HFFc6 (cell line): ENCODE data around the gene ARL5C. TPM values are rescaled to one million over a fixed set of nuclear protein-coding genes. Genes with fewer than 3 reads are reported as not detected.

Experiments used
- DNase-seq: peaks from one replicate; pipeline ENCODE4 v3.0.0-alpha.2; 2018
- H3K27ac Mint-ChIP-seq: 2 replicates; pipeline ENCODE4 v1.8.0; 2020; ENCODE audit warnings: mild to moderate bottlenecking, mixed read lengths
- H3K27me3 Mint-ChIP-seq: 2 replicates; pipeline ENCODE4 v1.8.0; 2021; ENCODE audit warnings: mild to moderate bottlenecking, moderate library complexity, mixed read lengths; ENCODE audit not compliant: insufficient read depth
- H3K36me3 Mint-ChIP-seq: 2 replicates; pipeline ENCODE4 v1.8.0; 2021; ENCODE audit warnings: low read depth, mixed read lengths
- H3K4me1 Mint-ChIP-seq: 2 replicates; pipeline ENCODE4 v1.8.0; 2020; ENCODE audit warnings: low read depth, mixed read lengths
- H3K4me3 Mint-ChIP-seq: 2 replicates; pipeline ENCODE4 v1.8.0; 2020; ENCODE audit warnings: mild to moderate bottlenecking, moderate library complexity, mixed read lengths
- H3K9me3 Mint-ChIP-seq: 2 replicates; pipeline ENCODE4 v1.8.0; 2020; ENCODE audit warnings: mild to moderate bottlenecking, mixed read lengths
- CTCF ChIP-seq: fragments of 200-600 bp; sonication (generic); IDR thresholded peaks from 2 replicates; pipeline ENCODE4 v1.5.0; 2021; ENCODE audit warnings: antibody characterized with exemption, mild to moderate bottlenecking
- long read RNA-seq: library from polyadenylated mRNA; unstranded; transcript quantifications from one replicate; pipeline ENCODE4 v2.0.0, GENCODE V29; 2019
- total RNA-seq, 6 experiments: library from RNA; stranded (reverse); fragmentation: NEBNext Ultra II Directional; extraction: Animal tissue kit (Norgen Biotek cat#: 25700); gene quantifications; 2 replicates in 1 of 6; 3 replicates in 5 of 6; pipeline ENCODE4 v1.2.3, GENCODE V29; 2021

ARL5C gene, protein sequence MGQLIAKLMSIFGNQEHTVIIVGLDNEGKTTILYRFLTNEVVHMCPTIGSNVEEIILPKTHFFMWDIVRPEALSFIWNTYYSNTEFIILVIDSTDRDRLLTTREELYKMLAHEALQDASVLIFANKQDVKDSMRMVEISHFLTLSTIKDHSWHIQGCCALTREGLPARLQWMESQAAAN
- not detected for total RNA-seq
- long read RNA-seq: 0 reads

- peaks cover 26% of the 10 kb centered on the region for H3K27me3 Mint-ChIP-seq
- peaks cover 4% of the 10 kb centered on the region; the same call in 1 of the 2 replicates for H3K36me3 Mint-ChIP-seq
- peak within 1 kb of the TSS; percentile 79 for H3K4me3 Mint-ChIP-seq
- TF ChIP-seq CTCF: no peak
- H3K27ac Mint-ChIP-seq: peak within 1 kb of the TSS; percentile 9; the same call in 1 of the 2 replicates
- DNase-seq: no peak
- H3K4me1 Mint-ChIP-seq: peaks cover 27% of the 10 kb centered on the region
- peaks cover 7% of the 10 kb centered on the region; the same call in 1 of the 2 replicates for H3K9me3 Mint-ChIP-seq
Measured at GRCh38 chr17:39165841-39166349, at the start of gene ARL5C. Gene ARL5C, minus strand, starts transcription at chr17:39166161. Its CDS starts 401 bp downstream, at chr17:39165760.

GRCh38 chr17:39213852-39214251 lies 47.9 kb upstream of the ARL5C start:
- peaks cover 8% of the 10 kb centered on the region for H3K4me1 Mint-ChIP-seq
- H3K36me3 Mint-ChIP-seq: no peaks in the 10 kb centered on the region
- peaks cover 10% of the 10 kb centered on the region for H3K27me3 Mint-ChIP-seq
- H3K27ac Mint-ChIP-seq: no peak overlapping the region
- TF ChIP-seq CTCF: no peak
- no peaks in the 10 kb centered on the region for H3K9me3 Mint-ChIP-seq
- no peak overlapping the region for H3K4me3 Mint-ChIP-seq
- no peak for DNase-seq

DNA sequence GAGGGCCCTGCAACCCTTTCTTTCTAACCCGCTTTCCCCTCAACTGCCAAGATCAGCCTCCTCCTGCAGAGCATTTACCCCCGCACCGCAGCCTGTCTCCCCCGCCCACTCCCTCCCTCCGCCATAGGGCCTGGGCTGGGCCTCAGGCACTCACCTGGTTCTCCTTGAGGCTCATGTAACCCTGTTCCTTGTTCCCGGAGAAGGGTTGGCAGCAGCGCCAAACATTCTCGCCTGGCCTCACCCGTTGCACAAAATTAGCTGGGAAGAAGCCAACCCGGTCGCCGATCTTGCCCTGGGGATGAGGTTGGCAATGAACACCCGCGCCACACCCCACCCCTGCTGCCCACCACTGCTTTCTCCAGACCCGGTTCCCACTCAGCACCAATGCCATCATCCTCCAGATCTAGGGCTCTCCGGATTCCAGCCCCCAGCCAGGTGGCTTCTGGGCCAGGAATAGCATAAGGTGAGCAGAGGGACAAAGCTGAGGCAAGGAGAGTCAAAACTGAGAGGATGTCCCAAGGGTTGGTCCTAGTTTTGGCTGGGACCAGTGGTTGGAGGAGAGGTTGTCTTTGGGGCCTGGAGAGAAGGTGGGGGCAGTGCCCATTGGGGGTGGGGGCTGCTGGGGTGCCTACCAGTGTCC lies 47.0 kb upstream of the ARL5C start:
- no peak overlapping the region for H3K27ac Mint-ChIP-seq
- H3K4me3 Mint-ChIP-seq: no peak overlapping the region
- TF ChIP-seq CTCF: no peak
- H3K9me3 Mint-ChIP-seq: no peaks in the 10 kb centered on the region
- peaks cover 8% of the 10 kb centered on the region for H3K27me3 Mint-ChIP-seq
- H3K36me3 Mint-ChIP-seq: no peaks in the 10 kb centered on the region
- DNase-seq: no peak
- peaks cover 16% of the 10 kb centered on the region for H3K4me1 Mint-ChIP-seq

DNA sequence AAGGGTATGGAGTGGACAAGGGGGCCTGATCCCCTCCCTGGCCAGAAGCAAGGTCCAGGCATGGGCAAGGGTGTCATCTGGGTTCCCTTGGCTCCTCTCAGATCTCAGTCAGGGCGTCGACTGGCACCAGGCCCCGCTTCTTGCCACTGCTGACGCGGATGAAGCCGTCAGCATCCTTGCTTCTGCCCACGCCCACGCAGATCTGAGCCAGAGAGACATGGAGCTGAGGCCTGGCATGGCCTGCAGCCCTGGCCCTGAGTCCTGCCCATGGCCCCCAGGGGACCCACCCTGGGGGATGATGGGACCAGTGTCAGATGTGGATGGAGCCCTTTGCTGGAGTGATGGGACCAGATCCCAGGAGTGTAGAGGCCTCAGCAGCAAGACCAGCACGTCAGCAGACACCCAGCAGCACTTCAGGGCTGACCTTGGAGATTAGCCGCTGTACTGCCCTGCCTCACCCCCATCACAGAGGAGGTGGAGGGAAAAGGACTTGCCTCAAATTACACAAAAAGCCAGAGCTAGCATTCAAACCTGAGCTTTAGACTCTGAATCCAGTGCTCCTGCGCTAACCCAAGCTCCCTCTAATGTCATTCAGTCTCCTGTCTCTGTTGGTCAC lies 46.3 kb upstream of the ARL5C start:
- Mint-ChIP-seq H3K9me3 (no peaks in the 10 kb centered on the region), H3K4me3 (no peak overlapping the region), H3K27ac (no peak overlapping the region), H3K4me1 (peaks cover 18% of the 10 kb centered on the region), H3K36me3 (no peaks in the 10 kb centered on the region), H3K27me3 (peaks cover 6% of the 10 kb centered on the region)
- no peak for DNase-seq
- TF ChIP-seq CTCF: no peak

DNA sequence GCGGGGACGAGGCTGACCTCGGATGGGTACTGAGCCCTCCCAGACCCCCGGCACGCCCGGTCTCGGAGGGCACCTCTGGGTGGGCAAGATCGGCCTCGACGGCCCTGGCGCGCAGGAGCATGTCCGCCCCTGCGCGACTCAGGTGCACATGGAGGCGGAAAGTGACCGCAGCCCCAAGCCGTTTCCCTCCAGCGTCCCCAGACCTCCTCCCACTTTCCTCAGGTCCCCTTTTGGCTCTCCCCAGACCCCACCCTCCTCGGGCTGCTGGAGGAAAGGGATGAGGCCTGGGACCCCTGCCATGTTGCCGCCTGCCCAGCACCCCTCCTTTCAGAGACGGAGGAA lies 44.1 kb upstream of the ARL5C start:
- no peak for DNase-seq
- H3K36me3 Mint-ChIP-seq: no peaks in the 10 kb centered on the region
- peak overlapping the region; percentile 75 for H3K4me3 Mint-ChIP-seq
- peaks cover 4% of the 10 kb centered on the region for H3K27me3 Mint-ChIP-seq
- TF ChIP-seq CTCF: no peak
- no peaks in the 10 kb centered on the region for H3K9me3 Mint-ChIP-seq
- peaks cover 29% of the 10 kb centered on the region for H3K4me1 Mint-ChIP-seq
- peak overlapping the region; percentile 38; the same call in 1 of the 2 replicates for H3K27ac Mint-ChIP-seq
